ENCODE results near the gene METTL17. TPM values are rescaled to one million over a fixed set of nuclear protein-coding genes. Genes with fewer than 3 reads are reported as not detected.
A peak's percentile ranks its signal among the peaks of the same experiment; 100 is the strongest.

Gene METTL17
- total and polyA plus RNA-seq, 9 donors, result 36.0 to 64.0 (median 48.4) TPM

DNA sequence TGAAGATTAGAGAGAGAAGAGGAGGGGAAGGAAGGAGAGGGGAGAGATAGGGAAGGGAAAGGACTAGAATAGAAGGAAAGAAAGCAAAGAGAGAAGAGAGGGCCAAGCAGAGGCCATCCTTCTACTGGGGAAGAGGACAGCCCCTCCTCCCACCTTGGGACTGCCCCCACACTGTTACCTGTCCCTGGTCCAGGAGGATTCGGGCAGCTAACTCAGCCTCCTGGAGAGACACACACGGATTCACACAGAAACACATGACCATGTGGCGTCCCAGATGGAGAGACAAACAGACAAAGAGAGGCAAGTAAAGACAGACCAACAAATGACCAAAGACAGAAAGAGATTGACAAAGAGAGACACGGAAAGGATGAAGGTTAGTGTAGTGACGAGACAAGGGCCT is 32.9 kb downstream of the METTL17 start:
- Histone ChIP-seq H3K27ac (ENCODE audit: low read length) (no peak overlapping the region), H3K4me1 (ENCODE audit: control insufficient read depth, insufficient read depth, low read length) (peaks cover 38% of the 10 kb centered on the region), H3K9me3 (replicated peaks; ENCODE audit: control insufficient read depth, low read depth, low read length) (no peaks in the 10 kb centered on the region), H3K4me3 (ENCODE audit: low read length) (no peak overlapping the region), H3K27me3 (ENCODE audit: control insufficient read depth, insufficient read depth, low read length) (peaks cover 2% of the 10 kb centered on the region), H3K36me3 (ENCODE audit: control insufficient read depth, insufficient read depth, low read length) (peaks cover 50% of the 10 kb centered on the region)
- WGBS (ENCODE audit: insufficient coverage), result 95% methylated on average over 2 of the region's 5 CpGs
- DNase-seq, result no peak

DNA sequence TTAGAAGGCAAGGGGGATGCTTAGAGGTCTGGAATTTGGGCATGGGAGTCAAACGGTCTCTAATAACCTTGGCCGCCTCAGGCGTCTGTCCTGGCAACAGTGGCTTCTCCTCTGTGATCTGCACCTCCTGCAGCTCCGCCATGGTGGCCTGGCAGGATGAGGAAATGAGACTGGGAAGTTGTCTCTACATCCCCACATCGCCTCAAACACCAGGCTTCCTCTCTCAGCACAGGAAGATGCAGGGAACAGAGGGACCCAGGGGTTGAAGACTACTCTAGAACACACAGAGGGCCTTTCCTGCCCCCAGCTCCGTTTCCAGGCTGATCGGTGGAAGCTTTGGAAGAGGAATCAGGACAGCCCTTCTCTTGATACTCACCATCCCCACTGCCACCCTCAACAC is 33.4 kb downstream of the METTL17 start:
- Histone ChIP-seq H3K4me1 (ENCODE audit: control insufficient read depth, insufficient read depth, low read length) (peaks cover 38% of the 10 kb centered on the region), H3K36me3 (ENCODE audit: control insufficient read depth, insufficient read depth, low read length) (peaks cover 45% of the 10 kb centered on the region)

GRCh38 chr14:21023817-21024584 is 34.2 kb downstream of the METTL17 start:
- Histone ChIP-seq H3K4me3 (ENCODE audit: low read length) (peak overlapping the region; percentile 61), H3K36me3 (ENCODE audit: control insufficient read depth, insufficient read depth, low read length) (peaks cover 37% of the 10 kb centered on the region), H3K27ac (ENCODE audit: low read length) (peak overlapping the region; percentile 39), H3K27me3 (ENCODE audit: control insufficient read depth, insufficient read depth, low read length) (peaks cover 2% of the 10 kb centered on the region), H3K9me3 (replicated peaks; ENCODE audit: control insufficient read depth, low read depth, low read length) (no peaks in the 10 kb centered on the region), H3K4me1 (ENCODE audit: control insufficient read depth, insufficient read depth, low read length) (peaks cover 38% of the 10 kb centered on the region)
- 33% methylated on average over 4 of the region's 17 CpGs for WGBS (ENCODE audit: insufficient coverage)
- no peak for DNase-seq

More for the DNA sequence above, 33.4 kb downstream of the METTL17 start:
- WGBS (ENCODE audit: insufficient coverage), result 70% methylated on average over 3 of the region's 7 CpGs
- peak; percentile 48 for DNase-seq
- Histone ChIP-seq H3K27me3 (ENCODE audit: control insufficient read depth, insufficient read depth, low read length) (peaks cover 2% of the 10 kb centered on the region), H3K9me3 (replicated peaks; ENCODE audit: control insufficient read depth, low read depth, low read length) (no peaks in the 10 kb centered on the region), H3K27ac (ENCODE audit: low read length) (peak overlapping the region; percentile 3), H3K4me3 (ENCODE audit: low read length) (peak overlapping the region; percentile 61)

DNA sequence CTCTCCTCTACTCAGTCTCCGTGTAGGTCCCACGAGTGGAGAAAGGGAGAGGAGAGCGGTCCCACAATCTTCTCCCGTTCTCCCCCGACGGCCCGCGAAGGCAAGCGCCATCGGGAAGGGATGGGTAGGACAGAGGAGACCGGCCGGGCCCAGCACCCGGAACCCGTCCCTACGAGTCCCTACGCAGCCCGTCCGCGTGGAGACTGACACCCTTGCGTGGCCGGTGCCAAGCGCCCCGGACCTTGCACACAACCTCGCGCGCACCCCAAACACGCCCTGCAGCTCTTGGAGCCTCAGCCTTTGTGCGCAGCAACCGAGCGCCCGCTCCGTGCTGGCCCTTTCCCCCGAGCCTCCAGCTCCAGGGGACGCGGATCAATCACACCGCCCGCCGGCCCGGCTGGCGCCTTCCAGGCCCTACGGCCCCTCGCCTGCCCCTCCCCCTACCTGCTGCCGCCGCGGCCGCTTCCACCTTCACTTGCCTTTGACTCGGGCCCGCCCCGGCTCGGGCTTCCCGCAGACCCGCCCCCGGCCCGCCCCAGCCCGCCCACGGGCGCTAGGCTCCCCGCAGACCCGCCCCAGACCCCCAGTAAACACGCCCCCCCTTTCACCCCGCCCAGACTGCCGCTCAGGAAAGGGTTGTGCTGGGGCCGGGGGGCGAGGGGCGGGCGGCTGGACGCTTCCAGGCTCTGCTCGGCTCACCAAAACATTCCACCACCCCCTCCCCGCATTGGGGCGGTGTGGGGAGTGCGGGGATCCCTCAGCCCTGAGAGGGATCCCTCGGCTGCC is 35.0 kb downstream of the METTL17 start, which contains the start of gene NDRG2:
Gene NDRG2, minus strand, starts transcription at position 477 of the 786 bp plus-strand sequence. CDS start 1,746 bp downstream, outside the sequence.
- peaks cover 2% of the 10 kb centered on the region for H3K27me3 ChIP-seq (ENCODE audit: control insufficient read depth, insufficient read depth, low read length)
- DNase-seq, result peak; percentile 87
- H3K4me3 ChIP-seq (ENCODE audit: low read length), result peak within 1 kb of the TSS; percentile 61
- peaks cover 38% of the 10 kb centered on the region for H3K4me1 ChIP-seq (ENCODE audit: control insufficient read depth, insufficient read depth, low read length)
- H3K36me3 ChIP-seq (ENCODE audit: control insufficient read depth, insufficient read depth, low read length), result peaks cover 29% of the 10 kb centered on the region
- peak within 1 kb of the TSS; percentile 92 for H3K27ac ChIP-seq (ENCODE audit: low read length)
- under 1% methylated on average over 35 of the region's 72 CpGs for WGBS (ENCODE audit: insufficient coverage)
- H3K9me3 ChIP-seq (replicated peaks; ENCODE audit: control insufficient read depth, low read depth, low read length), result no peaks in the 10 kb centered on the region

- WGBS (ENCODE audit: insufficient coverage), result 3% methylated on average over 30 of the region's 58 CpGs
- peaks cover 2% of the 10 kb centered on the region for H3K27me3 ChIP-seq (ENCODE audit: control insufficient read depth, insufficient read depth, low read length)
- H3K27ac ChIP-seq (ENCODE audit: low read length), result peak overlapping the region; percentile 92
- H3K9me3 ChIP-seq (replicated peaks; ENCODE audit: control insufficient read depth, low read depth, low read length), result no peaks in the 10 kb centered on the region
- peaks cover 38% of the 10 kb centered on the region for H3K4me1 ChIP-seq (ENCODE audit: control insufficient read depth, insufficient read depth, low read length)
- H3K4me3 ChIP-seq (ENCODE audit: low read length), result peak overlapping the region; percentile 61
- peaks cover 23% of the 10 kb centered on the region for H3K36me3 ChIP-seq (ENCODE audit: control insufficient read depth, insufficient read depth, low read length)
- DNase-seq, result peak; percentile 70
These were observed 35.8 kb downstream of the METTL17 start for GRCh38 chr14:21025371-21026273.

DNA sequence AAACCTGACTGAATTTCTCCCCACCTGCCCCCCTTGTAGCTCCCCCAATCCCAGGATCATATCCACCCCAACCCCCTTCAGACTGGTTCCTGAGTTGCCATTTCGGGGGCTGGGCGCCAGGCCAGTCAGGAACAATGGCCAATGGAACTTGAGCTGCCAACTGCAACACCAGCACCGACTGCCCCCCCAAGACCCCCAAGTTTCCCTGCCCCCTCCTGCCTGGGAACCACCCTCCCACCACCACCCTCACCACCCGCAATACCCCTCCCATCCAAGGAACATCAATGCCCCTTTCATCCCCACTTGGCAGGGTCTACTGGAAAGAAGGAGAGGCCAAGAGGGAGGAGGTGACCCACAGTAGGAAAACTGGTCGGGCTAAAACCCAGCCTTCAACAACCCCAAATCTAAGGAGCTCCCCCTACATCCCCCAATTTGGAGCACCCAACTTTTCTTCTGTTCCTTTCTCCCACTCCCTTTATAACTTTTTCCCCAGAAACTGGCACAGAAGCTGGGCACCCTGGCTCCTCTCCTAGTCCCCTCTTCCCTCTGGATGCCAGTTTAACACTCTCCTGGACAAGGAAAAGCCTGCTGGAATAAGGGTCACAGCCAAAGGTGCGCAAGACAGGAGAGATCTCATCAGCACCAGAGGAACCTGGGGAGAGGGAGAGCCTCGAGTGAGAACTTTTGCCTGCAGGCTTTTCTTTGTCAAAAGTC is 36.7 kb downstream of the METTL17 start:
- H3K36me3 ChIP-seq (ENCODE audit: control insufficient read depth, insufficient read depth, low read length), result peaks cover 15% of the 10 kb centered on the region
- 70% methylated on average over 2 of the region's 7 CpGs for WGBS (ENCODE audit: insufficient coverage)
- DNase-seq, result peak; percentile 46
- peaks cover 39% of the 10 kb centered on the region for H3K4me1 ChIP-seq (ENCODE audit: control insufficient read depth, insufficient read depth, low read length)
- H3K27me3 ChIP-seq (ENCODE audit: control insufficient read depth, insufficient read depth, low read length), result peaks cover 2% of the 10 kb centered on the region
- H3K9me3 ChIP-seq (replicated peaks; ENCODE audit: control insufficient read depth, low read depth, low read length), result no peaks in the 10 kb centered on the region
- peak overlapping the region; percentile 86 for H3K27ac ChIP-seq (ENCODE audit: low read length)
- peak overlapping the region; percentile 61 for H3K4me3 ChIP-seq (ENCODE audit: low read length)

DNA sequence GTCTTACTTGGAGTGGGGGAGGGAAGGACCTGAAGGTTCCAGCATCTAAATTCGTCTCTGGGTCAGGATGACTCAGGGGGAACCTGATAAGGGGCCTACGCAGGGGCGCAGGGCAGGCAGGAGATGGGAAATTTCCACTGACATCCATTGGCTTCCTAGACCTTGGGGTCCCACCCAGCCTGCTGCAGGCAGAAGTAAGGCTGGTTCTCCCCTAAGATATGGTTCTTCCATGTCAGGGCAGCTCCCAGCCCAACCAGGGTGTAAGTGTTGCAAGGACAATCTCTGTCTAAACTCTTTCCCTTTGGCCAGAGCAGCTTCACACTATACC is 37.2 kb downstream of the METTL17 start:
- no peak for DNase-seq
- WGBS (ENCODE audit: insufficient coverage), result 50% methylated on average over 2 of the region's 3 CpGs
- Histone ChIP-seq H3K27me3 (ENCODE audit: control insufficient read depth, insufficient read depth, low read length) (peaks cover 2% of the 10 kb centered on the region), H3K4me3 (ENCODE audit: low read length) (no peak overlapping the region), H3K4me1 (ENCODE audit: control insufficient read depth, insufficient read depth, low read length) (peaks cover 43% of the 10 kb centered on the region), H3K27ac (ENCODE audit: low read length) (peak overlapping the region; percentile 86), H3K9me3 (replicated peaks; ENCODE audit: control insufficient read depth, low read depth, low read length) (no peaks in the 10 kb centered on the region), H3K36me3 (ENCODE audit: control insufficient read depth, insufficient read depth, low read length) (peaks cover 10% of the 10 kb centered on the region)

DNA sequence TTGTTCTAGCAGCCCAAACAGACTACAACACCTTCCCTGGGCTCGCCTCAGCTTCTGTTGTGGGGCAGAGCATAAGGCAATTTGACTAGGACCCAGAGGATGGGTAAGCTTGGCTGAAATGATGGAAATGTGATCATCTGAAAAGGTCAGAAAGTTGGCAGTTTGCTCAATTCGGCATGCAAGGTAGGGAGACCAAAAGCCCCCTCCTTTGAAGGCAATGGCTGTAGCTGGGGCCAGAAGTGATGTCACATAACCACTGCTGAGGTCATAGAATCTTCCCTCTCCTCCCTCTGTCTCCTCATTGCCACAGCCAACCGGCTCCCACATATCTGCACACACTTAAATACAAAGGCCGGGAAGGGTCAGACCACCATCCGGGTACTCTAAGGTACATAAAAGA is 40.1 kb downstream of the METTL17 start, which contains the start of gene TPPP2:
Gene TPPP2, plus strand, starts transcription at position 301 of the 400 bp plus-strand sequence. CDS start 365 bp downstream, outside the sequence.
- Histone ChIP-seq H3K9me3 (replicated peaks; ENCODE audit: control insufficient read depth, low read depth, low read length) (no peaks in the 10 kb centered on the region), H3K4me3 (ENCODE audit: low read length) (no peak within 1 kb of the TSS), H3K4me1 (ENCODE audit: control insufficient read depth, insufficient read depth, low read length) (peaks cover 47% of the 10 kb centered on the region), H3K36me3 (ENCODE audit: control insufficient read depth, insufficient read depth, low read length) (no peaks in the 10 kb centered on the region), H3K27ac (ENCODE audit: low read length) (no peak within 1 kb of the TSS), H3K27me3 (ENCODE audit: control insufficient read depth, insufficient read depth, low read length) (no peaks in the 10 kb centered on the region)
- WGBS (ENCODE audit: insufficient coverage), result 100% methylated on average over 1 of the region's 5 CpGs
- DNase-seq, result no peak

- peaks cover 44% of the 10 kb centered on the region for H3K4me1 ChIP-seq (ENCODE audit: control insufficient read depth, insufficient read depth, low read length)
These were observed 40.8 kb downstream of the METTL17 start for GRCh38 chr14:21030531-21030930.

More at GRCh38 chr14:21030531-21030930, 40.8 kb downstream of the METTL17 start:
- Histone ChIP-seq H3K4me3 (ENCODE audit: low read length) (no peak overlapping the region), H3K9me3 (replicated peaks; ENCODE audit: control insufficient read depth, low read depth, low read length) (no peaks in the 10 kb centered on the region), H3K27me3 (ENCODE audit: control insufficient read depth, insufficient read depth, low read length) (no peaks in the 10 kb centered on the region), H3K27ac (ENCODE audit: low read length) (no peak overlapping the region), H3K36me3 (ENCODE audit: control insufficient read depth, insufficient read depth, low read length) (no peaks in the 10 kb centered on the region)
- no peak for DNase-seq
- 85% methylated on average over 12 of the region's 12 CpGs for WGBS (ENCODE audit: insufficient coverage)
